ENCODE data around the gene OLR1. TPM values are rescaled to one million over a fixed set of nuclear protein-coding genes. Genes with fewer than 3 reads are reported as not detected.
"Not testable (repeated sequence)": the region's sequence is repeated elsewhere in the genome, so short reads cannot be mapped to it uniquely, and the experiment has no call there.

Gene OLR1
- total and polyA plus RNA-seq, 2 experiments from 2014 or later, result 0.28 TPM; not detected in 1

DNA sequence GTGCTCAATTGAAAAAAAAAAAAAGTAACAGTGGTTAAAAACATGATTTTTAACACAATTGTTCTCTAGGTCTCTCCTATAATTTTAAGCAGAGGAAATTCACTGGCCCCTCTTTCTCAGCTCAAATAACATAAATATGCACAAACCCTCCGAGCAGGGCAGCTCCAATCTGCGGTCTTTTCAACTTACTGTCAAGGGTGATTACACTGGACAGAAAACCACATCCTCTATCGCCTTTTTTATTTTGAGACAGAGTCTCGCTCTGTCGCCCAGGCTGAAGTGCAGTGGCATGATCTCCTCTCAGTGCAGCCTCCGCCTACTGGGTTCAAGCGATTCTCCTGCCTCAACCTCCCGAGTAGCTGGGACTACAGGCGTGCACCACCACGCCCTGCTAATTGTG is 24.3 kb upstream of the OLR1 start:
- no peaks in the 10 kb centered on the region for H3K36me3 ChIP-seq
- H3K4me1 ChIP-seq (ENCODE audit: low read depth), result no peaks in the 10 kb centered on the region
- H3K9me3 ChIP-seq (ENCODE audit: low read depth), result no peaks in the 10 kb centered on the region
- TF ChIP-seq, protein P1, sequence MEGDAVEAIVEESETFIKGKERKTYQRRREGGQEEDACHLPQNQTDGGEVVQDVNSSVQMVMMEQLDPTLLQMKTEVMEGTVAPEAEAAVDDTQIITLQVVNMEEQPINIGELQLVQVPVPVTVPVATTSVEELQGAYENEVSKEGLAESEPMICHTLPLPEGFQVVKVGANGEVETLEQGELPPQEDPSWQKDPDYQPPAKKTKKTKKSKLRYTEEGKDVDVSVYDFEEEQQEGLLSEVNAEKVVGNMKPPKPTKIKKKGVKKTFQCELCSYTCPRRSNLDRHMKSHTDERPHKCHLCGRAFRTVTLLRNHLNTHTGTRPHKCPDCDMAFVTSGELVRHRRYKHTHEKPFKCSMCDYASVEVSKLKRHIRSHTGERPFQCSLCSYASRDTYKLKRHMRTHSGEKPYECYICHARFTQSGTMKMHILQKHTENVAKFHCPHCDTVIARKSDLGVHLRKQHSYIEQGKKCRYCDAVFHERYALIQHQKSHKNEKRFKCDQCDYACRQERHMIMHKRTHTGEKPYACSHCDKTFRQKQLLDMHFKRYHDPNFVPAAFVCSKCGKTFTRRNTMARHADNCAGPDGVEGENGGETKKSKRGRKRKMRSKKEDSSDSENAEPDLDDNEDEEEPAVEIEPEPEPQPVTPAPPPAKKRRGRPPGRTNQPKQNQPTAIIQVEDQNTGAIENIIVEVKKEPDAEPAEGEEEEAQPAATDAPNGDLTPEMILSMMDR (IDR thresholded peaks at IDR 0.05; ENCODE audit: low read depth, low read length), result no peak
- no peak for DNase-seq (ENCODE audit: low read depth in 1 of 2, low spot score in 1 of 2)
- no peaks in the 10 kb centered on the region for H3K27me3 ChIP-seq
- H3K27ac ChIP-seq, result no peak overlapping the region
- no peak overlapping the region for H3K4me3 ChIP-seq

DNA sequence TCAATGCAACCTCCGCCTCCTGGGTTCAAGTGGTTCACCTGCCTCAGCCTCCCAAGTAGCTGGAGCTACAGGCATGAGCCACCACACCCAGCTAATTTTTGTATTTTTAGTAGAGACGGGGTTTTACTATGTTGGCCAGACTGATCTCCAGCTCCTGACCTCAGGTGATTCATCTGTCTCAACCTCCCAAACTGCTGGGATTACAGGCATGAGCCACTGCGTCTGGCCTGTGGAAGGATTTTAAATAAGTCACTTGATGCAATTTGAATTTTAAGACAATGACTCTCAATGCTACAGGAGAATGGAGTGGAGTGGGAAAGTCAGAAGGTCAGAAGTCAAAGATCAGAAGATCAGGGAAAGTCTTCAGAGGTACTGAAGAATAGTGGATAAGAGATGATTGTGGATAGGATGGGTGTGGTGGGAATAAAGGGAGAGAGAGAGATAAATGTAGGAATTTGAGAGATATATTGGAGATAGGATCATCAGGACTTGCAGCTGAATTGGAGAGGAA is 22.3 kb upstream of the OLR1 start:
- no peaks in the 10 kb centered on the region for H3K36me3 ChIP-seq
- no peak overlapping the region for H3K4me3 ChIP-seq
- no peak overlapping the region for H3K27ac ChIP-seq
- TF ChIP-seq, protein P1 (IDR thresholded peaks at IDR 0.05; ENCODE audit: low read depth, low read length), result no peak
- no peaks in the 10 kb centered on the region for H3K4me1 ChIP-seq (ENCODE audit: low read depth)
- no peaks in the 10 kb centered on the region for H3K27me3 ChIP-seq
- no peak for DNase-seq (ENCODE audit: low read depth in 1 of 2, low spot score in 1 of 2)
- no peaks in the 10 kb centered on the region for H3K9me3 ChIP-seq (ENCODE audit: low read depth)

DNA sequence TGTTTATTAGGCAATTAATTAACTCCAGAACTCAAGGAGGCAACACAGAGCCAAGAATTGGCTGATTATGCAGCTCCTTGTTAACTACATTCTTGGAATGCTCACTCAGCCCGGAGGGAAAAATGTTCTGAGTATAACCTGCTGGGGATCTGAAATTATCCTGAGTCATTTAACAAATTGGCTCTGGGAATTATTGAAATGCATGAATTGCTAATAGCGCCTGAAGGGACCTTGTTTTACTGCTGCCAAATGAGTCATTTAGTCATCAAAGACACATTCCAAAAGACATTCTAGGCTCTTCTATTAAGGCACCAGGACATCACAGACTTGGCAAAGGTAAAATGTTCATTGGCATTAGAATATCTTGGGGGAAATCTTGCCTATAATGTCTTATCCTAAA is 19.9 kb upstream of the OLR1 start:
- DNase-seq (ENCODE audit: low read depth in 1 of 2, low spot score in 1 of 2), result no peak
- TF ChIP-seq, protein P1 (IDR thresholded peaks at IDR 0.05; ENCODE audit: low read depth, low read length), result no peak
- no peaks in the 10 kb centered on the region for H3K27me3 ChIP-seq
- no peak overlapping the region for H3K4me3 ChIP-seq
- no peaks in the 10 kb centered on the region for H3K36me3 ChIP-seq
- no peak overlapping the region for H3K27ac ChIP-seq
- no peaks in the 10 kb centered on the region for H3K4me1 ChIP-seq (ENCODE audit: low read depth)
- H3K9me3 ChIP-seq (ENCODE audit: low read depth), result no peaks in the 10 kb centered on the region

GRCh38 chr12:10190558-10191388 is 18.8 kb upstream of the OLR1 start:
- H3K36me3 ChIP-seq, result no peaks in the 10 kb centered on the region
- H3K27me3 ChIP-seq, result no peaks in the 10 kb centered on the region
- DNase-seq (ENCODE audit: low read depth in 1 of 2, low spot score in 1 of 2), result peak; percentile 56 to 72
- no peak overlapping the region for H3K27ac ChIP-seq
- no peaks in the 10 kb centered on the region for H3K9me3 ChIP-seq (ENCODE audit: low read depth)
- TF ChIP-seq, protein P1 (IDR thresholded peaks at IDR 0.05; ENCODE audit: low read depth, low read length), result peak; percentile 83
- H3K4me1 ChIP-seq (ENCODE audit: low read depth), result no peaks in the 10 kb centered on the region
- no peak overlapping the region for H3K4me3 ChIP-seq

DNA sequence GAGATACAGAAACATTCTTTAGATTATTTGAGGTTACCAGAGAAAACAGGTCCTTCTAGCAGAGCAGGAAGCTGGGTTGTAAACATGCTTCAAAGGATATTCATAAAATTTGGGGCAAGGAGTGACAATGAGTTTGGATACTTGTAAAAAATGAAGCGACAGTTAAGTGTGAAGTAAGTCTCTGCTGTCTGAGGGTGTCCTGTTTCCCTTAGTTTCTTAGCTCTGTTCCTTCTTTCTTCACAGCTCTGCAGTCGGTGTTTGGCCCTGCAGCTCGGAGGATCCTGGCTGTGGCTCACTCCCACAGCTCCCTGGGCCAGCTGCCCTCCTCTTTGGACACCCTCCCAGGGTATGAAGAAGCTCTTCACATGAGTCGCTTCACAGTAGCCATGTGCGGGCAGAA is 17.7 kb upstream of the OLR1 start:
- Histone ChIP-seq H3K27ac (no peak overlapping the region), H3K27me3 (no peaks in the 10 kb centered on the region), H3K36me3 (no peaks in the 10 kb centered on the region), H3K4me3 (no peak overlapping the region), H3K4me1 (ENCODE audit: low read depth) (no peaks in the 10 kb centered on the region), H3K9me3 (ENCODE audit: low read depth) (no peaks in the 10 kb centered on the region)
- peak in 1 of 2 donors; percentile 47 for DNase-seq (ENCODE audit: low read depth in 1 of 2, low spot score in 1 of 2)
- TF ChIP-seq, protein P1 (IDR thresholded peaks at IDR 0.05; ENCODE audit: low read depth, low read length), result no peak

- not testable (repeated sequence) for H3K4me1 ChIP-seq (ENCODE audit: low read depth); H3K36me3 ChIP-seq; DNase-seq (ENCODE audit: low read depth in 1 of 2, low spot score in 1 of 2); H3K27me3 ChIP-seq; H3K4me3 ChIP-seq; H3K27ac ChIP-seq; H3K9me3 ChIP-seq (ENCODE audit: low read depth)
Observed at GRCh38 chr12:10186958-10187357, 15.0 kb upstream of the OLR1 start.

All from cardiac muscle cell (in vitro differentiated cells and primary cell).